ENCODE data around the gene MMP13.

The MMP13 gene

DNA sequence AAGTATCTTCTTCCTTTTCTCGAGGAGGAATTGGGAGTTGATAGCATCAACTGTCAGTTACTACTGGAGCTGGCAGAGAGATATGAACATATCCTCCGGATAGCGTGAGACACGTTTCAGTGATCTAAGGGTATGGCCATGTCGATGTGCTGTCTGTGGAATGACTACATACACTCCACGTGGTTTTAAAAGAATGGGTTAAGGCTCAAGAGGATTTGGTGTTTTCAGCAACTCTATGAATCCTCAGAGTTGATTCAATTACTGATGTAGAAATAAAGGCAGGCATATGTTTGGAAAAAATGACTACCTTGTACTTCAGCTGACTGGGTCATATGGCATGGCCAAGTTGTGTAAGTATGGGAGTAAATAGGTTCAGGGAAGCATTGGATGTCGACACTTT, 22.9 kb downstream of the MMP13 start:
- no peak overlapping the region for H4K12ac ChIP-seq (ENCODE audit: low read depth, low read length)
- no peak overlapping the region for H2AFZ ChIP-seq (ENCODE audit: insufficient read depth, low read length, poor library complexity)
- H3K4me1 ChIP-seq (ENCODE audit: control insufficient read depth in 1 of 2, insufficient read depth in 2 of 2, low read length in 2 of 2), result no peaks in the 10 kb centered on the region
- H2AK5ac ChIP-seq (ENCODE audit: low read length), result no peak overlapping the region
- H2BK5ac ChIP-seq (ENCODE audit: low read depth, low read length, poor library complexity), result no peak overlapping the region
- no peaks in the 10 kb centered on the region for H3K79me1 ChIP-seq (ENCODE audit: low read length)
- H3K9ac ChIP-seq (ENCODE audit: low read length), result no peak overlapping the region
- no CpG with 5 or more reads among the region's 7 CpGs for WGBS (ENCODE audit: extremely low coverage, insufficient coverage, insufficient read length)
- H2BK12ac ChIP-seq (ENCODE audit: low read length), result no peak overlapping the region
- H3K4me2 ChIP-seq (ENCODE audit: low read length), result no peak overlapping the region
- H3K4ac ChIP-seq (ENCODE audit: low read depth, low read length), result no peak overlapping the region
- H4K91ac ChIP-seq (ENCODE audit: low read depth, low read length), result no peak overlapping the region
- no peak overlapping the region for H3K18ac ChIP-seq (ENCODE audit: low read length)
- no peaks in the 10 kb centered on the region for H3K9me3 ChIP-seq (ENCODE audit: insufficient read depth, low read depth, low read length)
- H3K23ac ChIP-seq (ENCODE audit: low read length), result no peak overlapping the region
- no peaks in the 10 kb centered on the region for H3K36me3 ChIP-seq (ENCODE audit: control insufficient read depth in 1 of 2, insufficient read depth in 2 of 2, low read length in 2 of 2)
- peak in 1 of 2 donors; percentile 53 for DNase-seq
- H3K27me3 ChIP-seq (ENCODE audit: insufficient read depth, low read length), result no peaks in the 10 kb centered on the region
- no peak overlapping the region for H4K8ac ChIP-seq (ENCODE audit: low read depth, low read length)
- H3K4me3 ChIP-seq (ENCODE audit: low read depth, low read length), result no peak overlapping the region
- H3K14ac ChIP-seq (ENCODE audit: low read length), result no peak overlapping the region
- H3K27ac ChIP-seq (ENCODE audit: low read depth, low read length), result no peak overlapping the region
- no peak overlapping the region for H2BK120ac ChIP-seq (ENCODE audit: insufficient read depth, low read length, poor library complexity)
- no peaks in the 10 kb centered on the region for H3K79me2 ChIP-seq (ENCODE audit: control insufficient read depth, insufficient read depth, low read length, poor library complexity)

DNA sequence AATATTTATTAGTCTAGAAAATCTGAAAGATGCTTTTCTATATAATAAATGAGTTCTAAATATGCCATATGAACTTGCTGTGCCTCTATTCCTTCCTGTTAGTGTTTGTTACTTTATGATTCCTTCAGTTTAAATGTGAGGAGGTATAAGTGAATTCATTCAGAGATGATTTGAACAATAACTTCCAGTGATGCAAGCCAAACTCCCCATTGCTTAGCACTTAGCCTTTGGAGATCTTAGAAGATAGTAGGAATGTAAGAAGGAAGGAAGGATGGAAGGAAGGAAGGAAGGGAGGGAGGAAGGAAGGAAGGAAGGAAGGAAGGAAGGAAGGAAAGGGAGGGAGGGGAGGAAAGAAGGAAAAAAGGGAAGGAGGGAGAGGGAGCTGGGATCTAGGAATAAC, 25.1 kb downstream of the MMP13 start:
- H3K9ac ChIP-seq (ENCODE audit: low read length), result no peak overlapping the region
- H3K4ac ChIP-seq (ENCODE audit: low read depth, low read length), result no peak overlapping the region
- no peak overlapping the region for H4K12ac ChIP-seq (ENCODE audit: low read depth, low read length)
- no peak overlapping the region for H4K91ac ChIP-seq (ENCODE audit: low read depth, low read length)
- no peak overlapping the region for H2BK120ac ChIP-seq (ENCODE audit: insufficient read depth, low read length, poor library complexity)
- H3K9me3 ChIP-seq (ENCODE audit: insufficient read depth, low read depth, low read length), result no peaks in the 10 kb centered on the region
- no peak overlapping the region for H2BK12ac ChIP-seq (ENCODE audit: low read length)
- no peak overlapping the region for H4K8ac ChIP-seq (ENCODE audit: low read depth, low read length)
- H3K4me2 ChIP-seq (ENCODE audit: low read length), result no peak overlapping the region
- no peak overlapping the region for H3K23ac ChIP-seq (ENCODE audit: low read length)
- no peak overlapping the region for H2BK5ac ChIP-seq (ENCODE audit: low read depth, low read length, poor library complexity)
- no peak overlapping the region for H2AFZ ChIP-seq (ENCODE audit: insufficient read depth, low read length, poor library complexity)
- no peaks in the 10 kb centered on the region for H3K36me3 ChIP-seq (ENCODE audit: control insufficient read depth in 1 of 2, insufficient read depth in 2 of 2, low read length in 2 of 2)
- no peaks in the 10 kb centered on the region for H3K4me1 ChIP-seq (ENCODE audit: control insufficient read depth in 1 of 2, insufficient read depth in 2 of 2, low read length in 2 of 2)
- H3K18ac ChIP-seq (ENCODE audit: low read length), result no peak overlapping the region
- H3K27me3 ChIP-seq (ENCODE audit: insufficient read depth, low read length), result no peaks in the 10 kb centered on the region
- H2AK5ac ChIP-seq (ENCODE audit: low read length), result no peak overlapping the region
- no peak for DNase-seq
- no peak overlapping the region for H3K27ac ChIP-seq (ENCODE audit: low read depth, low read length)
- no peak overlapping the region for H3K4me3 ChIP-seq (ENCODE audit: low read depth, low read length)
- H3K14ac ChIP-seq (ENCODE audit: low read length), result no peak overlapping the region
- H3K79me2 ChIP-seq (ENCODE audit: control insufficient read depth, insufficient read depth, low read length, poor library complexity), result no peaks in the 10 kb centered on the region
- H3K79me1 ChIP-seq (ENCODE audit: low read length), result no peaks in the 10 kb centered on the region

DNA sequence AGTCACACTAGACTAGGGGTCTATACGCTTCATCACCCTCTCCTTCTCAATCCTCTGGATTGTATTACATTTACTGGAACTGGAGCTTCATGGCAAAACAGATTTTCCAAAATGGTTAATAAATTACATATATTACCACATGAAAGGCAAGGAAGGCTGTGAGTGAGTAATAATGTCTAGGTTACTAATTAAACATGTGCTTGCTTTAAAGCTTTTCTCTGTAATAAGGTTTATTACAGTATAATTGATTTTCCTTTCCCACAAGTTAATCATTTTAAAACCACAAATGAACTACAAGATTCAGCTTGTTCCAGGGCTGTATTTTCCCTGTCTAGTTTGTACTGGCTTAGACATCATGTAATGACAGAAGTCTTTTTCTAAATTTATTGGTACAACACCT, 25.6 kb downstream of the MMP13 start:
- Histone ChIP-seq H3K9ac (ENCODE audit: low read length) (no peak overlapping the region), H3K79me1 (ENCODE audit: low read length) (no peaks in the 10 kb centered on the region), H4K8ac (ENCODE audit: low read depth, low read length) (no peak overlapping the region), H3K23ac (ENCODE audit: low read length) (no peak overlapping the region), H2BK120ac (ENCODE audit: insufficient read depth, low read length, poor library complexity) (no peak overlapping the region), H3K27ac (ENCODE audit: low read depth, low read length) (no peak overlapping the region), H4K12ac (ENCODE audit: low read depth, low read length) (no peak overlapping the region), H3K9me3 (ENCODE audit: insufficient read depth, low read depth, low read length) (no peaks in the 10 kb centered on the region), H3K4me1 (ENCODE audit: control insufficient read depth in 1 of 2, insufficient read depth in 2 of 2, low read length in 2 of 2) (no peaks in the 10 kb centered on the region), H3K4me2 (ENCODE audit: low read length) (no peak overlapping the region), H4K91ac (ENCODE audit: low read depth, low read length) (no peak overlapping the region), H2AK5ac (ENCODE audit: low read length) (no peak overlapping the region), H3K4ac (ENCODE audit: low read depth, low read length) (no peak overlapping the region), H3K36me3 (ENCODE audit: control insufficient read depth in 1 of 2, insufficient read depth in 2 of 2, low read length in 2 of 2) (no peaks in the 10 kb centered on the region), H3K27me3 (ENCODE audit: insufficient read depth, low read length) (no peaks in the 10 kb centered on the region), H2AFZ (ENCODE audit: insufficient read depth, low read length, poor library complexity) (no peak overlapping the region), H3K79me2 (ENCODE audit: control insufficient read depth, insufficient read depth, low read length, poor library complexity) (no peaks in the 10 kb centered on the region), H3K4me3 (ENCODE audit: low read depth, low read length) (no peak overlapping the region), H3K18ac (ENCODE audit: low read length) (no peak overlapping the region), H2BK5ac (ENCODE audit: low read depth, low read length, poor library complexity) (no peak overlapping the region), H3K14ac (ENCODE audit: low read length) (no peak overlapping the region), H2BK12ac (ENCODE audit: low read length) (no peak overlapping the region)
- no CpG with 5 or more reads among the region's 1 CpG for WGBS (ENCODE audit: extremely low coverage, insufficient coverage, insufficient read length)
- DNase-seq, result no peak

DNA sequence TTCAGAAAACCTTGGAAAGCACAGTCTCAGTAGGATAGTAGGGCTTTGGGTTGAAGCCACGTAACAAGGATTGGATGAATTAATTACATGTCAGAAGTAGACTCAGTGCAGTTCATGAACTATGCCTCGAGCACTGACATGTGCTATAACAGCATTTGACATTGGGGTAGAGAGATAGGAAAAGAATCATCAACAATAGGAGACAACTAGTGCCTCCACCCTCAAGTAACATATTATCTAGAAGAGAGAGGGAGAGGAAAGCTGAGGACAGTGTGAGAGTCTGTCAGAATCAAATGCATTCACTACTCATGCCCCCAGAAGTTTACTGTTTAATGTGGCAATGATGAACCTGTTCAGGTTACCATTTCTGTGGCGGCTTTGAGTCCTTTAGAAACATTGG, 26.4 kb downstream of the MMP13 start:
- Histone ChIP-seq H2AK5ac (ENCODE audit: low read length) (no peak overlapping the region), H2BK120ac (ENCODE audit: insufficient read depth, low read length, poor library complexity) (no peak overlapping the region)

More for the DNA sequence above, 26.4 kb downstream of the MMP13 start:
- no peak overlapping the region for H3K18ac ChIP-seq (ENCODE audit: low read length)
- no peaks in the 10 kb centered on the region for H3K79me1 ChIP-seq (ENCODE audit: low read length)
- no peaks in the 10 kb centered on the region for H3K4me1 ChIP-seq (ENCODE audit: control insufficient read depth in 1 of 2, insufficient read depth in 2 of 2, low read length in 2 of 2)
- no peaks in the 10 kb centered on the region for H3K36me3 ChIP-seq (ENCODE audit: control insufficient read depth in 1 of 2, insufficient read depth in 2 of 2, low read length in 2 of 2)
- no peak overlapping the region for H3K4me3 ChIP-seq (ENCODE audit: low read depth, low read length)
- H4K12ac ChIP-seq (ENCODE audit: low read depth, low read length), result no peak overlapping the region
- H4K8ac ChIP-seq (ENCODE audit: low read depth, low read length), result no peak overlapping the region
- H3K27ac ChIP-seq (ENCODE audit: low read depth, low read length), result no peak overlapping the region
- H3K4ac ChIP-seq (ENCODE audit: low read depth, low read length), result no peak overlapping the region
- no peak overlapping the region for H2AFZ ChIP-seq (ENCODE audit: insufficient read depth, low read length, poor library complexity)
- H3K27me3 ChIP-seq (ENCODE audit: insufficient read depth, low read length), result no peaks in the 10 kb centered on the region
- H3K79me2 ChIP-seq (ENCODE audit: control insufficient read depth, insufficient read depth, low read length, poor library complexity), result no peaks in the 10 kb centered on the region
- H3K9ac ChIP-seq (ENCODE audit: low read length), result no peak overlapping the region
- WGBS (ENCODE audit: extremely low coverage, insufficient coverage, insufficient read length), result no CpG with 5 or more reads among the region's 3 CpGs
- H3K9me3 ChIP-seq (ENCODE audit: insufficient read depth, low read depth, low read length), result no peaks in the 10 kb centered on the region
- H2BK12ac ChIP-seq (ENCODE audit: low read length), result no peak overlapping the region
- no peak for DNase-seq
- H2BK5ac ChIP-seq (ENCODE audit: low read depth, low read length, poor library complexity), result no peak overlapping the region
- no peak overlapping the region for H4K91ac ChIP-seq (ENCODE audit: low read depth, low read length)
- no peak overlapping the region for H3K14ac ChIP-seq (ENCODE audit: low read length)
- no peak overlapping the region for H3K4me2 ChIP-seq (ENCODE audit: low read length)
- H3K23ac ChIP-seq (ENCODE audit: low read length), result no peak overlapping the region

All from trophoblast cell (in vitro differentiated cells and primary cell).